Amniotic epithelial cell (primary cell): ENCODE results near the gene DNER.
"Not testable (repeated sequence)": the region's sequence is repeated elsewhere in the genome, so short reads cannot be mapped to it uniquely, and the experiment has no call there.

Experiments used
- DNase-seq: peaks from one replicate; pipeline ENCODE4 v3.0.0-alpha.2; 2010; ENCODE audit warnings: low read depth

Gene DNER

GRCh38 chr2:229714736-229715541 is 584 bp upstream of the DNER start:
- peak; percentile 67 for DNase-seq

GRCh38 chr2:229713371-229714079 is 830 bp downstream of the DNER start:
- DNase-seq = no peak

DNA sequence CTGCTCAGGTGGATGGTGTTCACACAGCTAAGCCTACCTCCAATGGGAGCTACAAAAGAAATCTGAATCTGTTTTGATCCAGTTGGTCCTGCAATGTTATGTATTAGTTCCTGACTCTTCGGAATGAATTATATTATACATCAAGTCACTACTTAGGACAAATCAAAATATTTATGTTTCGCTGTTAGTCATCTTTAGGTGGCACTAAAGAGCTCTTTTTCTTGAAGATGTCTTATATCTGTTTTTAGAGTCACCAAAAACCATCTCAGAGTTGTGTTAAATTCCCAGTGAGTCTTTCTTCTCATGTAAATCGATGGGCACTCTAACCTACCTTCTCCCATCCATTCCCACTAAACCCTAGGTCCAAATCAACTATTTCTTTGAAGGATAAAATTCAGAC is 2.2 kb downstream of the DNER start:
- no peak for DNase-seq

- DNase-seq = no peak
These were observed 6.0 kb downstream of the DNER start for GRCh38 chr2:229708335-229708734.

GRCh38 chr2:229703909-229704630 is 10.3 kb downstream of the DNER start:
- no peak for DNase-seq

- no peak for DNase-seq
These were observed 12.6 kb downstream of the DNER start for GRCh38 chr2:229701716-229702115.

DNA sequence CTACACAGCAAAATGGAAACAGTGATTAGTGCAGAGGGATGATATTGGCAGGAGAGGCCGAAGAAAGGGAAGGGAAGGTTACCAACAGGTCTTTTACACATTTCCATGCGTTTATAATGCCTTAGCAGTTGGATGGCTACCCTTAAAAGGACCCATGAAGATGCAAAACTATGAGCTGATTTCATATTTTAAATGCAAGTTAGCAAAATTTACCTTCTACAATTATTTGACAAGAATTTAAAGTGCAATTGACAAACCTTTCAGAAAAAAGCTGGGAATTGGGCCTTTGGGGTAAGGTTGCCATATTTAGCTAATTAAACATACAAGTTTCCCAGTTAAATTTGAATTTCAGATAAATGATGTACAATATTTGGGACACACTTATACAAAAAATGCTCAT is 13.3 kb downstream of the DNER start:
- no peak for DNase-seq

GRCh38 chr2:229695961-229696360 is 18.4 kb downstream of the DNER start:
- no peak for DNase-seq

DNA sequence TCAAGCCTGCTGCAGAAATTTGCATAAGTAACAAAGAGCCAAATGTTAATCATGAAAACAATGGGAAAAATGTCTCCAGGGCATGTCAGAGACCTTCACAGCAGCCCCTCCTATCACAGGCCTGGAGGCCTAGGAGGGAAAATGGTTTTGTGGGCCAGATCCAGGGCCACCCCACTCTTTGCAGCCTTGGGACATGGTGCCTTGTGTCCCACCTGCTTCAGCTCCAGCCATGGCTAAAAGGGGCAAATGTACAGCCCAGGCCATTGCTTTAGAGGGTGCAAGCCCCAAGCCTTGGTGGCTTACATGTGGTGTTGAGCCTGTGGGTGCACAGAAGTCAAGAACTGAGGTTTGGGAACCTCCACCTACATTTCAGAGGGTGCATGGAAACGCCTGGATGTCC is 20.5 kb downstream of the DNER start:
- not testable (repeated sequence) for DNase-seq

DNA sequence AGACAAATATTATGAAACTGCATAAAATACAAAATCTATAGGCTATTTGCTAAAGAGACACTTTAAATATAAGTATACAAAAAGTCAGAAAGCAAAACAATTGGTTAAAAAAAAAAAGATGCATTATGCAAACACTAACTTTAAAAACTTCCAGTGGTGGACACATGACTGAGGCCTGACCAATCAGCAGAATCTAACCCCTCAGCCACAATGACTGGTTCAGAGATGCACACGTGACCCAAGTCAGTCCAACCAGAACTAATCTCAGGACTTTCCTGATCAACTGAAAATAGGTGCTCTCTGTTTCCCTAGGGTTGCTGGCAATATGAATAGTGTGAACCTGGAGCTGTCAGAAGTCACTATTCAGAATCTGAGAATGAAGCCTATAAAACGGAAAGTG is 22.7 kb downstream of the DNER start:
- DNase-seq = no peak

- DNase-seq = no peak
These were observed 25.0 kb downstream of the DNER start for GRCh38 chr2:229689307-229689839.

GRCh38 chr2:229688141-229688540 is 26.2 kb downstream of the DNER start:
- no peak for DNase-seq

- no peak for DNase-seq
These were observed 28.0 kb downstream of the DNER start for GRCh38 chr2:229686122-229686919.

DNA sequence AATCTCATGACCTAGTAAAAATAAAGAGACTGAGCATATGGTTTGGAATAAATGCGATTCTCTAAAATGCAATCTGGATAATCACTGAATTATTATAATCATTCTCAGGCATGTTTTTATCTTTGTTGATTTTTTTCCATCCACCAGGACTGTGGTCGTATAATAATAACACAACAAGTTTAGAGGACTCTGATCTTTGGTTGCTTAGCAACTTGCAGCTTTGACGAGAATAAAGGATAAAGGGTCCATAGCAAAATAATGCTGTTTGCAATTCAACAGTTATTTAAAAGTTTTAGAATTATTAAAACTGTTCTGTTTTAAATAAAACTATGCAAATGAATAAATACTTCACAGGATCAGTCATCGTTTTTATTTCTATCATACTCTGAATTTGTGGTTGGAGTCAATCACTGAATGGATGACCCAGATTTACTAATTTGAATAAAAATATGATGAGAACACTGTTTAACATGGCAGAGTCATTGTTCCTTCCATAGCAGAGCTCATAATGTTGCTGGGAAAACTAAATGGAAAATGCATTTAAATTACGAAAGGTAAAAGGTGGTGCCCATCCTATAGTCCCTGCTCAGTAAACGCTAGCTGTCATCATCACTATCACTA is 29.3 kb downstream of the DNER start:
- DNase-seq = no peak

- no peak for DNase-seq
These were observed 34.8 kb downstream of the DNER start for GRCh38 chr2:229679393-229680125.

- DNase-seq = no peak
These were observed 38.8 kb downstream of the DNER start for GRCh38 chr2:229675569-229675968.

DNA sequence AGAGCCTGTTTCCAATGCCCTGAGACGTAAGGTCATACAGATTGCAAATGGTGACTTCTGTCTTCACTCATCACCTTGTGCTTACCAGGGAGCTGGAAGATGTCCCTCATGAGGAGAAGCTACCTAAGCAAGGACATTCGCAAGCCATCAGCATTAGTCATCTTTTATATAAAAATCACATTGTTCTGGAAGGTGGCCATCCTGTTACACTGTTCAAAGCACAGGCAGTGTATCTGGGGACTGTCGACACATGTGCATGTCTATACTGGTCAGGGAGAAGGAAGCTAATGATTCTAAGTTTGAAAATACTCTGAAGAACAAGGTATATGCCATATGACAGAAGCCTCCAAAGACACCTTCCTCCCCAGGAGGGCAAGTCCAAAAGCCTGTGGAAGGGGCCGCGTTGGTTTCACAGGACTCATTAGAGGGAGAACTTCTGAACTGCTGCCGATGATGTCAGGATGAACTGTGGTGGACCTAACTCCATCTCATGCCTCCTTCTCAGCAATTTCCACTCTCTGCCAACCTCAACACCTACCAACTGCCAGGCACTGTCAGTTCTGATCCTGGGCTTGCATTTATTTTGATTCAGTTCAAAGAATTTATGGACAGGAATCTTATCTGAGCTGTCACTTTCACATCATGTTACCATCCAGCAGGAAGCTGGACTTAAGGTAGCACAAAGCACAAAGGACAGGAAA is 39.4 kb downstream of the DNER start:
- DNase-seq = no peak

DNA sequence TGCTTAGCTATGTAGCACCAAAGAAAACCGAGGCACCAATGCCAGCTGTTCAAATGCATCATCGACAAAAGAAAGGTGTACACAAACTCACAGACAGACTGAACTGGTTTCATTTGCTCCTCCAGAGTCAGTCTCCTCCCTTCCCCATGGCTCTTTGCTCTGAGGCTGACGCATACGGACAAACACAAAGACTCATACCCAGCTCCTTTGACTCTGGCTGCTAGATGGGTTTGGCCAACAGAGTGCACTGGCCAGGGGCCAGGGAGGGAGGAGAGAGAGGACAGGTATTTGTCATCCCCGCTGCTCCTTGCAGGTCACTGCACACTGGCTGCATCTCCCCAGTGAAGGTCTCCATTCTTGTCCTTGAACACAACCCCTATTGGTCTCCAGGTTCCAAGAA is 40.7 kb downstream of the DNER start:
- no peak for DNase-seq

DNA sequence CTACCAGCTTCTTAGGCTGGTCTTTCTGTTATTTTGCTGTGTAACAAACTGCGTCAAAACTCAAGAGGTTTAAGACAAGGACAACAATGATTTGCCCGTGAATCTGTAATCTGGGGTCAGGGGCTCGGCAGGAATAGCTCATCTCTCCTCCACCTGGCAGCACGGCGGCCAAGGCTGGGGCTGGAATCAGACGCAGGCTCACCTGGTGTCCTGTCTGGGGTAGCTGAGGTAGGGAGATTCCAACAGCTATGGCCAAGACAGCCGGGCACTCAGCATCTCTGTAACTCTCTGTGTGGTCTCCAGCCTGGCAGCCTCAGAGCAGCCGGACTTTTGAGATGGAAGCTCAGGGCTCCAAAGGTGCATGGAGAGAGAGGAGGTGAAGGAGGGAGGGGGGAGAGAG is 42.3 kb downstream of the DNER start:
- DNase-seq = no peak

DNA sequence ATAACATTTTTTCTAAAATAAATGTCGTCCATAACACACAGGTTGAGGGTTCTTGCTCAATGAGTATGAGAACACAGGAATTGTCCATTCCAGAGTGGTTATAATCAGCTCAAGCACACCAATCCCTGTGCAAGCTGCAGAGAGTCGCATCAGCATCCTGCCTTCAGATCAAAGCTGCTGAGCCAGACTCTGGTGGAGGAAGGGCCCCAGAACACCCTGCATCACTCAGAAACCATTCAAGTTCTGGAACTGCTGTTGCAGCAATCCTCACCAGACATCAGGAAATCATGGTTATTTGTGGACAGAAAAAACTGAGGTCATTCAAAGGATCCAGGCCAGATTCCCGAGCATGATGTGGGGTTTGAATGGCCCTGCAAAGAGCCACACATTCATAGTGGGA is 44.5 kb downstream of the DNER start:
- peak; percentile 20 for DNase-seq
